HUES64 (cell line): ENCODE data around the gene MVK.

ENCODE experiments used
- H3K27ac ChIP-seq: 2 replicates; pipeline ENCODE4 v1.7.0; 2013; ENCODE audit warnings: low read depth, low read length, inconsistent platforms
- H3K27me3 ChIP-seq: 2 replicates; pipeline ENCODE4 v1.6.1; 2013; ENCODE audit warnings: mild to moderate bottlenecking, low read length; ENCODE audit not compliant: insufficient read depth
- H3K36me3 ChIP-seq: 2 replicates; pipeline ENCODE4 v1.6.1; 2013; ENCODE audit warnings: mild to moderate bottlenecking, low read length; ENCODE audit not compliant: insufficient read depth
- H3K4me1 ChIP-seq: 2 replicates; pipeline ENCODE4 v1.6.1; 2013; ENCODE audit warnings: mild to moderate bottlenecking, low read length, moderate library complexity; ENCODE audit not compliant: insufficient read depth
- H3K4me3 ChIP-seq: 2 replicates; pipeline ENCODE4 v1.5.1; 2013; ENCODE audit warnings: mild to moderate bottlenecking, low read length, moderate library complexity
- H3K9ac ChIP-seq: 2 replicates; pipeline ENCODE4 v1.6.1; 2013; ENCODE audit warnings: mild to moderate bottlenecking, low read depth, low read length
- H3K9me3 ChIP-seq: 2 replicates; pipeline ENCODE4 v1.6.1; 2013; ENCODE audit warnings: low read depth, low read length; ENCODE audit not compliant: insufficient read depth
- WGBS: fragments of 150-250, 120-280 bp; methylation state at CpG from one replicate; pipeline ENCODE4 v1.1.7; 2013; ENCODE audit warnings: missing lambda C conversion rate; 5-methylcytosine and 5-hydroxymethylcytosine counted together

Gene MVK

DNA sequence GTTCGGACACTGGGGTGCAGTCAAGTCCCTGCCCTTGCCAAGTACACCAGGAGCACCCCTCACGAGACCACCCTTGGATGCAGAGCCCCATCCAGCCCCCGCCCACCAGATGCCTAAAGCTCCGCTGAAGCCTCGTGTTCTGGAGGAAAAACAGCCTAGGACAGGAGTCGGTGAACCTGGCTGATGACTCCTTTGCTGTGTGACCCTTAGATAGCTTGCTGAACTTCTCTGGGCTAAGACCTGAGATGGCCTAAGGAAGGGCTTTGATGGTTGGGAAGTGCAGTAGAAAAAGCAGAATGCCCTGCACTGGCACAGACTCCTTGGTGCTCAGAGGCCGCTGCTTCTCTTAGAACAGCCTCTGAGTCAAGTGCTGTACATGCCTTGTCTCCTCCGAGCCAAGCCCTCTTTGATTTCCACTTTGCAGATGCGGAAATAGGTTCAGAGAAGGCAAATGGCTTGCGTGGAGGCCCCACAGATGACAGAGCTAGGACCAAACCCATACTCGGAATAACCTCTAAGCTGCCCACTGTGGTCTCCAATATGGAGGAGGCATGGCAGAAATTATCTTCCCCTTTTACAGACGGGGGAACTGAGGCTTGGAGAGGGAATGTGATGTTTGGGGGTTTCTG lies 52.3 kb downstream of the MVK start:
- 92% methylated on average over 11 of the region's 12 CpGs for WGBS
- Histone ChIP-seq H3K4me3 (no peak overlapping the region), H3K27ac (no peak overlapping the region), H3K9ac (no peak overlapping the region), H3K36me3 (no peaks in the 10 kb centered on the region), H3K9me3 (no peaks in the 10 kb centered on the region), H3K27me3 (no peaks in the 10 kb centered on the region), H3K4me1 (peaks cover 8% of the 10 kb centered on the region)

DNA sequence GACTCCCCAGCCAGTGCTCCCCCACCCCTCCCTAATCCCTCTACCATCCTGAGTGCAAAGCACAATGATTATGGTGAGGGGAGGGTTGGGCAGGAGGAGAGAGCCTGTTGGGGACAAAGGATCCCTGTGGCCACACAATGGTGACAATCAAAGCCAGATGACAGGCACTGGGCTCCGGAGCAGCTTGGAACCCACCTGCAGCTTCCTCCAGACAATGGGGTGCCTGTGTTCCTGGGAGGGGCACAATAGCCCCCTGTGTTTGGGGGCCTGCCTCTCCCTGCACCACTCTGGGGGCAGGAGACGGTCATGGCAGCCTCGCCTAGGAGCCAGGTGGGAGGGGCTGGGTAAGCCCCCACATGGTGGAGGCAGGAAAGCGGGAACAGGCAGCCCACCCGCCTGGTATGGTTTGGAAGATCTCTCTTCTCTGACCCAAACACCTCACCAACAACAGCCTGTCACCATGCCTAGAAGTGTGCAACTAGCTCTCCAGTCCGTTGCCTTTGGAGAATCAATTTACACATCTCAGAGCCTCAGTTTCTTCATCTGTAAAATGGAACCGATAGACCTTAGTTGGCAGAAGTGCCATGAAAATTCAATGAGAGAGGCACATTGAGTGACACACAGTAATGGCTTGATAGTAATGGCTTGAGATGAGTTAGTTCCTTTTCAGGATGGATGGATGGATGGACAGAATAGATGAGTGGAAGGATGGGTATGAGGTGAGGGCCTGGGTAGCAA lies 53.0 kb downstream of the MVK start:
- Histone ChIP-seq H3K9me3 (no peaks in the 10 kb centered on the region), H3K4me1 (peaks cover 8% of the 10 kb centered on the region), H3K9ac (no peak overlapping the region), H3K36me3 (no peaks in the 10 kb centered on the region), H3K27me3 (no peaks in the 10 kb centered on the region), H3K4me3 (no peak overlapping the region), H3K27ac (no peak overlapping the region)
- 72% methylated on average over 7 of the region's 7 CpGs for WGBS

DNA sequence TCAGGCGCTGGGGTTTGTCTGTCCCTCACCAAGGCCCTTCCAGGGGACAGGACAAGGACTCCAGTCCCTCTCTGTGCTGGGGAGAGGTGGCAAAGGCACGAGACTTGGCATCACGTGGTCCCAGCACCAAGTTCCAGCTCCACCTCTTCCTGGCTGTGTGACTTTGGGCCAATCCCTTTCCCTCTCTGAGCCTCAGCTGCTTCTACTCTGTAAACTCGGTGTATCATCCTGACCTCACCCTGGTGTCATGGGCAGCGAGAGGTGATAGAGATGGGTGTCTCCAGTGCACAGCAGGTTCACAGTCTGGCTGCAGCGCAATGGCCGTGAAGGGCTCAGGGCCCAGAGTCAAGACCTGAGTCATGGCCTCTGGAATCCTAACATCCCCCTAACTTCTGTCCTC lies 54.0 kb downstream of the MVK start:
- Histone ChIP-seq H3K27ac (no peak overlapping the region), H3K4me3 (no peak overlapping the region), H3K9me3 (no peaks in the 10 kb centered on the region), H3K4me1 (no peaks in the 10 kb centered on the region; the same call in 1 of the 2 replicates), H3K36me3 (no peaks in the 10 kb centered on the region), H3K27me3 (no peaks in the 10 kb centered on the region), H3K9ac (no peak overlapping the region)
- 76% methylated on average over 7 of the region's 7 CpGs for WGBS

DNA sequence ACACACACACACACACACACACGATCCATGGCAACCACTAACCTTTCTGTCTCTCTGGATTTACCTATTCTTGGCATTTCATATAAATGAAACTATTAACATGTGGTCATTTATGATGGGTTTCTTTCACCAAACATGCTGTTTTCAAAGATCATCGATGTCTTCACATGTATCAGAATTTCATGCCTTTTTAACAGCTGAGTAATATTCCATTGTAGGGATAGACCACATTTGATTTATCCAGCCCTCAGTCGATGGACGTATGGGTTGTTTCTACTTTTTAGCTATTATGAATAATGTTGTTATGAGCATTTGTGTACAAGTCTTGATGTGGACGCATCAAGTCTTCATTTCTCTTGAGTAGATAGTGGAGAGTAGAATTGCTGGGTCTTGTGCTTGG lies 56.5 kb downstream of the MVK start:
- WGBS = 77% methylated on average over 5 of the region's 5 CpGs
- Histone ChIP-seq H3K4me1 (no peaks in the 10 kb centered on the region; the same call in 1 of the 2 replicates), H3K9me3 (no peaks in the 10 kb centered on the region), H3K4me3 (no peak overlapping the region), H3K36me3 (no peaks in the 10 kb centered on the region), H3K9ac (no peak overlapping the region), H3K27ac (no peak overlapping the region), H3K27me3 (no peaks in the 10 kb centered on the region)

DNA sequence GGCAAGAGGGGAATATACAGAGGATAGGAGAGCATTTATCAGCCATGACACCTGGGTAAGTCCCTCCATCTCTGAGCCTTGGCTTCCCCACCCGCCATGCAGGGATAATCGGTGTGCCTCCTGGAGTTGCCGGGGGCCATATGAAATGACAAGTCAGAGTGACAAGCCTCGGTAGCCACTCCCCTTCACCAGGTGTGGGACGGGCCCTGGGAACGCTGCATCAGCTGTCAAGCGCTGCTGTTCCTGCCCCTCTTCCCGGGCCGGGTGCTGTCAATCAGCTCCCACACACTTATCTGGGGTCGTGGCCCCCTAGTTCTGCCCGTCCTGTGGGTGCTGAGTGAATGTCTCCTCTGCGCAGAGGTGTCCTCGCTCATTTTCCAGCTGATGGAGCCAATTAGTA lies 57.2 kb downstream of the MVK start:
- Histone ChIP-seq H3K4me1 (no peaks in the 10 kb centered on the region; the same call in 1 of the 2 replicates), H3K36me3 (no peaks in the 10 kb centered on the region), H3K9me3 (no peaks in the 10 kb centered on the region), H3K4me3 (no peak overlapping the region), H3K27me3 (no peaks in the 10 kb centered on the region), H3K9ac (no peak overlapping the region), H3K27ac (no peak overlapping the region)
- WGBS = 82% methylated on average over 13 of the region's 13 CpGs

DNA sequence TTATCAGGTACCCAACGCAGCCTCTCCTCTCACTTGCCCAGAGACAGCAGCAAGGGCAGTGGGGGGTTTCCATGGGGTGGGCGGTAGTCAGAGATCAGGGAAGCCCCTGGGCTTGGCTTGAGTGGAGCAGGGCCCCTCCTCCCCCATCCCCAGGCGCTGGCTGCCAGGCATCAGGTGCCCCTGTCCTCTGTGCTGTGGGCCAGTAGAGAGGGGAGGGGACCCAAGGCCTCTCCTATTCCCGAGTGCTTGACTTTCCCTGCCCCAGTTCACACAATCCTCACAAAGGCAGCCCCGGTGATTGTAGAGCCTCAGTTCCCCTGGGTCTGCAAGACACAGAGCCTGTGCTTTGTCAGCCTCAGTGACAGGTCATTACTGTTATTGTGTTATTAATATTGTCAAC lies 57.7 kb downstream of the MVK start:
- Histone ChIP-seq H3K4me3 (no peak overlapping the region), H3K27me3 (no peaks in the 10 kb centered on the region)
- 76% methylated on average over 5 of the region's 5 CpGs for WGBS

DNA sequence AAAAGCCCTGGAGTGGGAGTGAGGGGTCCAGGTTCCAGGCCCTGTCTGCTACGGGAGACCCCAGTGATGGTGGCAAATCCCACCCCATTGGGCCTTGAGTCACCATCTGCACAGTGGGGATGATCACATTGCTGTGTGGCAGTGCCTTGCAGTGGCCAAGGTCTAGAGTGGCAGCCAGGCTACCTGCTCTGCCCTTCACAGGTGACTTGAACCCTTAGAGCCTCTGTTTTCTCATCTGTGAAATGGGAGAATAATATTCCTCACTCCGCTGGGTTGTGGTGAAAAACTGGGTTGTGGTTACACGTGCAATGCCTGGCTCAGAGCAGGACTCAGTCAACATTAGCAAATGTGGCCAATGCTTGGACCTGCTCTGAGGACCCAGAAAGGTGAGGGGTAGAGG lies 58.2 kb downstream of the MVK start:
- Histone ChIP-seq H3K27ac (no peak overlapping the region), H3K4me3 (no peak overlapping the region), H3K36me3 (no peaks in the 10 kb centered on the region), H3K9me3 (no peaks in the 10 kb centered on the region), H3K27me3 (no peaks in the 10 kb centered on the region), H3K9ac (no peak overlapping the region), H3K4me1 (no peaks in the 10 kb centered on the region; the same call in 1 of the 2 replicates)
- WGBS = 95% methylated on average over 3 of the region's 3 CpGs

More for the DNA sequence above, 57.7 kb downstream of the MVK start:
- Histone ChIP-seq H3K36me3 (no peaks in the 10 kb centered on the region), H3K27ac (no peak overlapping the region), H3K9ac (no peak overlapping the region), H3K4me1 (no peaks in the 10 kb centered on the region; the same call in 1 of the 2 replicates), H3K9me3 (no peaks in the 10 kb centered on the region)

DNA sequence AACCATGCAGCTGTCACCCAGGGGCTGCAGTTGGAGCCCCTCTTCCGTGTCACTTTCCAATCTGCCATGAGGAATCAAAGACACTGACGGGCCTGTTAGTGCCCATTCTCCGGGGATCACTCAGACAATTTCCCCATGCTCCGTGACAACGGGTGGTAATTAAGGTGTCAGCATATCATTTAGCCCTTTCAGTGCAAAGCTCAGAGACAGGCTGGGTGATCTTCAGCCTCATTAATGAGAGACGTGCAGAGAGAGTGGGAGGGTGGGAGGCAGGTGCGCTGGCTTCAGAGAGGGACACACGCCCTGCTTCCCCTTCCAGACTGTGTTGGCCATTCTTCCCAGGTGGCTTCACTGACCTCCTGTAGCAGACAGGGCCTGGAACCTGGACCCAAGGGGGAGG lies 58.7 kb downstream of the MVK start:
- Histone ChIP-seq H3K9me3 (no peaks in the 10 kb centered on the region), H3K27ac (no peak overlapping the region), H3K4me1 (peaks cover 4% of the 10 kb centered on the region; the same call in 1 of the 2 replicates), H3K9ac (no peak overlapping the region), H3K36me3 (no peaks in the 10 kb centered on the region), H3K4me3 (no peak overlapping the region), H3K27me3 (no peaks in the 10 kb centered on the region)
- 83% methylated on average over 8 of the region's 8 CpGs for WGBS

DNA sequence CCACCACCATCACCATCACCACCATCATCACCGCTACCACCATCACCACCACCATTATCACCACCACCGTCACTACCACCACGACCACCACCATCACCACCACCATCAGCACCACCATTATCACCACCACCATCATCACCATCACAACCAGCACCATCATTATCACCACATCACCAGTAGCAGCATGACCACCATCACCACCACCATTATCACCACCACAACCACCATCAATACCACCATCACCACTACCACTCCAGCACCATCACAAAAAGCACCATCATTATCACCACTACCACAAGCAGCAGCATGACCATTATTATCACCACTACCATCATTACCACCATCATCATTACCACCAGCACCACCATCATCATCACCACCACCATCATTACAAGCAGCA lies 62.1 kb downstream of the MVK start:
- Histone ChIP-seq H3K4me1 (peaks cover 4% of the 10 kb centered on the region; the same call in 1 of the 2 replicates), H3K4me3 (no peak overlapping the region), H3K9me3 (no peaks in the 10 kb centered on the region), H3K9ac (no peak overlapping the region), H3K27me3 (no peaks in the 10 kb centered on the region), H3K36me3 (no peaks in the 10 kb centered on the region), H3K27ac (no peak overlapping the region)
- 95% methylated on average over 3 of the region's 3 CpGs for WGBS

DNA sequence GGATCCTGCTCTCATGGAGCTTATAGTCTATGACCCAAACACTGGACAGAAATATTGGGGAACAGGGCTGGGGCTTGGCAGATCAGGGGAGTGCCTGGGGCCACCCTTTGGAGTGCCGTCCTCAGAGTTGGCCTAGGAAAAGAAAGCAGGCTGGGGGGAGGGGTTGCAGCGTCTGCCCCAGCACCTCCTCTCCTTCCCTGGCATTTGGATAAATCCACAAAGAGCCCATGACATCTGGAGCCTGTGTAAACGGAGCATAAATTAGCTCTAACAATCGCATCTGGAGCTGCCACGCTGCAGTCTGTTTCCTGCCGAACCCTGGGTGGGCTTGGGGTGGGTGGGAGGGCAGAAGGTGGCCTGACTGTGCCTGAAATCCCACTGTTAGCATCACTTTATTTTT lies 63.8 kb downstream of the MVK start:
- 27% methylated on average over 6 of the region's 6 CpGs for WGBS
- no peak overlapping the region for H3K9ac ChIP-seq
- H3K4me1 ChIP-seq = peaks cover 4% of the 10 kb centered on the region; the same call in 1 of the 2 replicates
- no peaks in the 10 kb centered on the region for H3K27me3 ChIP-seq
- no peak overlapping the region for H3K27ac ChIP-seq
- no peaks in the 10 kb centered on the region for H3K36me3 ChIP-seq
- H3K4me3 ChIP-seq = no peak overlapping the region
- H3K9me3 ChIP-seq = no peaks in the 10 kb centered on the region

DNA sequence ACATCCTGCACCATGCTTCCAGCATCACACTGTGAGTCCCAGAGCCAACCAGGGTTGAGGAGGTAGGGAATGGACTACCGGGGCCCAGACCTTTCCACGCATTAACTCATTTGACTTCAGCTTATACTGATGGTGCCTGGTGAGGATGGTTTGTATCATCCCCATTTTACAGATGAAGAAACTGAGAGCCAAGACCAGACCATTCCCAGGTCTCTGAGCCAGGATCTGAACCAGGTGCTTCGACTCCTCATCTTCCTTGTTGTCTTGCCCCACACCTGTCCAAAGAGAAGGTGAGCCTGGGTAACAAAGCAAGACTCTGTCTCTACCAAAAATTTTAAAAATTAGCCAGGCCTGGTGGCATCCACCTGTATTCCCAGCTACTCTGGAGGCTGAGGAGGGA lies 64.4 kb downstream of the MVK start:
- H3K4me1 ChIP-seq = peaks cover 4% of the 10 kb centered on the region; the same call in 1 of the 2 replicates
- H3K9ac ChIP-seq = no peak overlapping the region
- H3K9me3 ChIP-seq = no peaks in the 10 kb centered on the region
- H3K27me3 ChIP-seq = no peaks in the 10 kb centered on the region
- WGBS = 95% methylated on average over 3 of the region's 3 CpGs
- H3K4me3 ChIP-seq = no peak overlapping the region
- no peak overlapping the region for H3K27ac ChIP-seq
- no peaks in the 10 kb centered on the region for H3K36me3 ChIP-seq
